ENCODE measurements around the gene OR4N2. TPM values are rescaled to one million over a fixed set of nuclear protein-coding genes. Genes with fewer than 3 reads are reported as not detected.

OR4N2 gene
- total and polyA plus RNA-seq, 2 donors (not counting 1 experiment from before 2014, with no cell fraction given): not detected

- DNase-seq (ENCODE audit: low read depth in 2 of 2): no peak
- Histone ChIP-seq H3K27ac (ENCODE audit: insufficient read depth, low read length) (no peak within 1 kb of the TSS), H3K27me3 (ENCODE audit: control insufficient read depth, insufficient read depth, low read length) (no peaks in the 10 kb centered on the region), H3K4me3 (replicated peaks in 1 of 4; ENCODE audit: control extremely low read depth in 1 of 4, insufficient read depth in 1 of 4, low read depth in 3 of 4, low read length in 4 of 4) (no peak within 1 kb of the TSS), H3K4me1 (ENCODE audit: control insufficient read depth, extremely low read depth, insufficient read depth, low read length) (no peaks in the 10 kb centered on the region), H3K9me3 (ENCODE audit: control insufficient read depth, insufficient read depth, low read depth, low read length) (no peaks in the 10 kb centered on the region), H2AFZ (ENCODE audit: low read length) (no peak within 1 kb of the TSS), H4K20me1 (ENCODE audit: control insufficient read depth, extremely low read depth, insufficient read depth, low read length) (no peaks in the 10 kb centered on the region), H3K4me2 (ENCODE audit: extremely low read depth, insufficient read depth, low read length) (no peak within 1 kb of the TSS), H3K9ac (ENCODE audit: insufficient read depth, low read length) (no peak within 1 kb of the TSS), H3K36me3 (ENCODE audit: control insufficient read depth, insufficient read depth, low read length) (no peaks in the 10 kb centered on the region), H3K79me2 (ENCODE audit: control insufficient read depth, insufficient read depth, low read length) (no peaks in the 10 kb centered on the region)
- no peak for TF ChIP-seq CTCF (conservative IDR thresholded peaks at IDR 0.05 in 1 of 2, IDR thresholded peaks at IDR 0.05 in 1 of 2; ENCODE audit: low read depth in 1 of 2, low read length in 2 of 2)
- TF ChIP-seq EZH2 (IDR thresholded peaks at IDR 0.05; ENCODE audit: low read length, missing control alignments): no peak
Observed at GRCh38 chr14:19874842-19875241, 71.3 kb downstream of the OR4N2 start, which contains the start of gene OR4K2. TSS of gene OR4K2 (plus strand) at chr14:19875142. CDS start at chr14:19876268, 1,126 bp downstream.

GRCh38 chr14:19878029-19878642 is 74.6 kb downstream of the OR4N2 start:
- DNase-seq (ENCODE audit: low read depth in 2 of 2): peak in 1 of 2 donors; percentile 4
- H3K27ac ChIP-seq (ENCODE audit: insufficient read depth, low read length): no peak overlapping the region

More at GRCh38 chr14:19878029-19878642, 74.6 kb downstream of the OR4N2 start:
- H3K4me3 ChIP-seq (replicated peaks in 1 of 4; ENCODE audit: control extremely low read depth in 1 of 4, insufficient read depth in 1 of 4, low read depth in 3 of 4, low read length in 4 of 4): no peak overlapping the region
- TF ChIP-seq EZH2 (IDR thresholded peaks at IDR 0.05; ENCODE audit: low read length, missing control alignments) (no peak), CTCF (conservative IDR thresholded peaks at IDR 0.05 in 1 of 2, IDR thresholded peaks at IDR 0.05 in 1 of 2; ENCODE audit: low read depth in 1 of 2, low read length in 2 of 2) (peak in 1 of 2 donors; percentile 50)
- H4K20me1 ChIP-seq (ENCODE audit: control insufficient read depth, extremely low read depth, insufficient read depth, low read length): no peaks in the 10 kb centered on the region
- no peak overlapping the region for H2AFZ ChIP-seq (ENCODE audit: low read length)
- no peak overlapping the region for H3K9ac ChIP-seq (ENCODE audit: insufficient read depth, low read length)
- no peak overlapping the region for H3K4me2 ChIP-seq (ENCODE audit: extremely low read depth, insufficient read depth, low read length)
- H3K4me1 ChIP-seq (ENCODE audit: control insufficient read depth, extremely low read depth, insufficient read depth, low read length): no peaks in the 10 kb centered on the region
- H3K27me3 ChIP-seq (ENCODE audit: control insufficient read depth, insufficient read depth, low read length): no peaks in the 10 kb centered on the region
- no peaks in the 10 kb centered on the region for H3K79me2 ChIP-seq (ENCODE audit: control insufficient read depth, insufficient read depth, low read length)
- H3K36me3 ChIP-seq (ENCODE audit: control insufficient read depth, insufficient read depth, low read length): no peaks in the 10 kb centered on the region
- H3K9me3 ChIP-seq (ENCODE audit: control insufficient read depth, insufficient read depth, low read depth, low read length): no peaks in the 10 kb centered on the region

Other genes starting within 250 kb of the OR4N2 start
- gene OR11H2, start 89.9 kb upstream of the OR4N2 start, total RNA-seq: not detected in 2 replicates
- not detected in 2 replicates for gene OR11H2, start 89.9 kb upstream of the OR4N2 start, polyA plus RNA-seq
- not detected in 2 replicates for gene OR4Q3, start 60.2 kb upstream of the OR4N2 start, total RNA-seq
- gene OR4Q3, start 60.2 kb upstream of the OR4N2 start, polyA plus RNA-seq: not detected in 2 replicates
- gene OR4M1, start 30.3 kb upstream of the OR4N2 start, total RNA-seq: not detected in 2 replicates
- gene OR4M1, start 30.3 kb upstream of the OR4N2 start, polyA plus RNA-seq: not detected in 2 replicates
- gene OR4K2, start 71.4 kb downstream of the OR4N2 start, total RNA-seq: not detected in 2 replicates
- not detected in 2 replicates for gene OR4K2, start 71.4 kb downstream of the OR4N2 start, polyA plus RNA-seq
- not detected in 2 replicates for gene OR4K5, start 116.8 kb downstream of the OR4N2 start, total RNA-seq
- gene OR4K5, start 116.8 kb downstream of the OR4N2 start, polyA plus RNA-seq: not detected in 2 replicates
- gene OR4K1, start 127.1 kb downstream of the OR4N2 start, total RNA-seq: not detected in 2 replicates
- gene OR4K1, start 127.1 kb downstream of the OR4N2 start, polyA plus RNA-seq: not detected in 2 replicates
- gene OR4K15, start 171.8 kb downstream of the OR4N2 start, total RNA-seq: not detected in 2 replicates
- gene OR4K15, start 171.8 kb downstream of the OR4N2 start, polyA plus RNA-seq: not detected in 2 replicates
- not detected in 2 replicates for gene OR4Q2, start 198.4 kb downstream of the OR4N2 start, total RNA-seq
- gene OR4Q2, start 198.4 kb downstream of the OR4N2 start, polyA plus RNA-seq: not detected in 2 replicates
- not detected in 2 replicates for gene OR4K14, start 215.5 kb downstream of the OR4N2 start, total RNA-seq
- gene OR4K14, start 215.5 kb downstream of the OR4N2 start, polyA plus RNA-seq: not detected in 2 replicates
- not detected in 2 replicates for gene OR4K13, start 232.3 kb downstream of the OR4N2 start, total RNA-seq
- gene OR4K13, start 232.3 kb downstream of the OR4N2 start, polyA plus RNA-seq: not detected in 2 replicates